Endodermal cell (in vitro differentiated cells): ENCODE measurements around the gene CCR8. TPM values are rescaled to one million over a fixed set of nuclear protein-coding genes. Genes with fewer than 3 reads are reported as not detected.

ENCODE experiments used
- DNase-seq: peaks from one replicate; pipeline ENCODE4 v3.0.0-alpha.2; 2017
- H3K27ac ChIP-seq: 2 replicates; pipeline ENCODE4 v1.5.1; 2013; ENCODE audit warnings: mild to moderate bottlenecking, low read depth, low read length, moderate library complexity
- H3K27me3 ChIP-seq: 2 replicates; pipeline ENCODE4 v1.6.1; 2013; ENCODE audit warnings: mild to moderate bottlenecking, low read length, moderate library complexity; ENCODE audit not compliant: insufficient read depth, control insufficient read depth, poor library complexity, severe bottlenecking
- H3K36me3 ChIP-seq: 2 replicates; pipeline ENCODE4 v1.7.0; 2013; ENCODE audit warnings: mild to moderate bottlenecking, low read length, moderate library complexity; ENCODE audit not compliant: control insufficient read depth, insufficient read depth
- H3K4me1 ChIP-seq: one replicate; pipeline ENCODE4 v1.7.0; 2013; ENCODE audit warnings: low read length; ENCODE audit not compliant: control insufficient read depth, insufficient read depth
- H3K4me3 ChIP-seq: 2 replicates; pipeline ENCODE4 v1.5.1; 2013; ENCODE audit warnings: mild to moderate bottlenecking, low read length, moderate library complexity
- H3K9ac ChIP-seq: 2 replicates; pipeline ENCODE4 v1.6.1; 2013; ENCODE audit warnings: mild to moderate bottlenecking, low read length, moderate library complexity; ENCODE audit not compliant: poor library complexity, severe bottlenecking; ENCODE audit errors: extremely low read depth
- H3K9me3 ChIP-seq: 2 replicates; pipeline ENCODE4 v1.6.1; 2013; ENCODE audit warnings: mild to moderate bottlenecking, low read length, moderate library complexity; ENCODE audit not compliant: control insufficient read depth
- H3K27ac Mint-ChIP-seq: 2 replicates; pipeline ENCODE4 v1.8.0; 2020; ENCODE audit warnings: mixed read lengths
- H3K27me3 Mint-ChIP-seq: 2 replicates; pipeline ENCODE4 v1.8.0; 2021; ENCODE audit warnings: mild to moderate bottlenecking, mixed read lengths; ENCODE audit not compliant: insufficient read depth
- H3K36me3 Mint-ChIP-seq: 2 replicates; pipeline ENCODE4 v1.8.0; 2020; ENCODE audit warnings: low read depth, mixed read lengths
- H3K4me1 Mint-ChIP-seq: 2 replicates; pipeline ENCODE4 v1.8.0; 2020; ENCODE audit warnings: mixed read lengths
- H3K4me3 Mint-ChIP-seq: 2 replicates; pipeline ENCODE4 v1.8.0; 2020; ENCODE audit warnings: mild to moderate bottlenecking, moderate library complexity, mixed read lengths
- H3K9me3 Mint-ChIP-seq: 2 replicates; pipeline ENCODE4 v1.8.0; 2020; ENCODE audit warnings: mild to moderate bottlenecking, mixed read lengths
- CTCF ChIP-seq: fragments of 200-600 bp; sonication (generic); conservative IDR thresholded peaks from 2 replicates; pipeline ENCODE4 v1.5.0; 2021; ENCODE audit warnings: antibody characterized with exemption, mild to moderate bottlenecking
- WGBS, 2 experiments: methylation state at CpG; one replicate each; pipeline versions ENCODE4 v1.1.5 to v1.1.7; 2013; ENCODE audit warnings: missing lambda C conversion rate in 2 of 2, mixed read lengths in 1 of 2; ENCODE audit not compliant: insufficient coverage in 1 of 2, insufficient read length in 1 of 2; 5-methylcytosine and 5-hydroxymethylcytosine counted together
- total RNA-seq, 2 donors: library from RNA; stranded (reverse); fragmentation: NEBNext Ultra II Directional in 1 of 2; extraction: Animal tissue kit (Norgen Biotek cat#: 25700) in 1 of 2; gene quantifications; 2 replicates in 1 of 2; 3 replicates in 1 of 2; pipeline ENCODE4 v1.2.1, GENCODE V29; 2021

CCR8 gene
- total RNA-seq, 2 donors from 2014 or later, result 0.22 TPM; not detected in 1

- Mint-ChIP-seq H3K4me1 (peaks cover 4% of the 10 kb centered on the region), H3K27me3 (no peaks in the 10 kb centered on the region), H3K27ac (no peak overlapping the region), H3K36me3 (no peaks in the 10 kb centered on the region), H3K9me3 (no peaks in the 10 kb centered on the region), H3K4me3 (no peak overlapping the region)
- no peaks in the 10 kb centered on the region for H3K27me3 ChIP-seq
- H3K9ac ChIP-seq, result no peak overlapping the region
- no peak overlapping the region for H3K27ac ChIP-seq
- no peak for DNase-seq
- WGBS, 2 experiments, result 94 to 100% methylated on average over 1 to 4 of the region's 4 CpGs
- H3K36me3 ChIP-seq, result no peaks in the 10 kb centered on the region
- H3K4me3 ChIP-seq, result no peak overlapping the region
- H3K4me1 ChIP-seq, result no peaks in the 10 kb centered on the region
- TF ChIP-seq CTCF, result no peak
- H3K9me3 ChIP-seq, result no peaks in the 10 kb centered on the region
Observed at GRCh38 chr3:39332525-39332924, 3.0 kb downstream of the CCR8 start.

- no peaks in the 10 kb centered on the region for H3K36me3 Mint-ChIP-seq
- no peak overlapping the region for H3K4me3 Mint-ChIP-seq
- Histone ChIP-seq H3K9ac (no peak overlapping the region), H3K36me3 (no peaks in the 10 kb centered on the region), H3K27me3 (no peaks in the 10 kb centered on the region), H3K4me3 (no peak overlapping the region), H3K27ac (no peak overlapping the region), H3K4me1 (no peaks in the 10 kb centered on the region), H3K9me3 (no peaks in the 10 kb centered on the region)
- H3K27ac Mint-ChIP-seq, result no peak overlapping the region
- no peak for TF ChIP-seq CTCF
- DNase-seq, result no peak
- no peaks in the 10 kb centered on the region for H3K27me3 Mint-ChIP-seq
- H3K9me3 Mint-ChIP-seq, result no peaks in the 10 kb centered on the region
- H3K4me1 Mint-ChIP-seq, result peaks cover 4% of the 10 kb centered on the region
Observed at GRCh38 chr3:39333607-39334006, 4.1 kb downstream of the CCR8 start.

- Mint-ChIP-seq H3K27me3 (no peaks in the 10 kb centered on the region), H3K9me3 (no peaks in the 10 kb centered on the region), H3K36me3 (no peaks in the 10 kb centered on the region), H3K27ac (no peak overlapping the region), H3K4me1 (peaks cover 4% of the 10 kb centered on the region), H3K4me3 (no peak overlapping the region)
- no peak for TF ChIP-seq CTCF
- no peak overlapping the region for H3K27ac ChIP-seq
- no peaks in the 10 kb centered on the region for H3K4me1 ChIP-seq
- no peak overlapping the region for H3K9ac ChIP-seq
- no peaks in the 10 kb centered on the region for H3K36me3 ChIP-seq
- no peaks in the 10 kb centered on the region for H3K27me3 ChIP-seq
- DNase-seq, result no peak
- no peak overlapping the region for H3K4me3 ChIP-seq
- H3K9me3 ChIP-seq, result no peaks in the 10 kb centered on the region
- WGBS, 2 experiments, result 86 to 90% methylated on average over 1 to 3 of the region's 4 CpGs
Observed at GRCh38 chr3:39334205-39334604, 4.7 kb downstream of the CCR8 start.
